B cell (primary cell): Measurements from ENCODE around the gene KCNH1.

ENCODE experiments used
- CTCF ChIP-seq: fragments of 200-600 bp; IDR thresholded peaks from one replicate; pipeline ENCODE4 v1.8.0; 2022; ENCODE audit warnings: antibody characterized with exemption, mild to moderate bottlenecking
- EZH2 ChIP-seq: IDR thresholded peaks from 2 replicates; pipeline ENCODE4 v1.6.1; 2012; ENCODE audit warnings: borderline replicate concordance, low read depth, mild to moderate bottlenecking, moderate library complexity, low read length; ENCODE audit not compliant: insufficient read depth, poor library complexity, severe bottlenecking

GRCh38 chr1:210787800-210788199, 346.1 kb downstream of the KCNH1 start:
- TF ChIP-seq CTCF (no peak), EZH2 (no peak)
